Activated naive CD4-positive, alpha-beta T cell treated with anti-CD3 and anti-CD28 coated beads, Interleukin-2, amount 50 U/mL, for 72 hours (primary cell): ENCODE measurements around the gene DMWD. TPM values are rescaled to one million over a fixed set of nuclear protein-coding genes. Genes with fewer than 3 reads are reported as not detected.

Experiments used
- ATAC-seq, 2 donors: fragments of 150-1000 bp; cut with Tn5 transposase; 2 replicates each; pipeline ENCODE4 v1.10.0; 2021; ENCODE audit warnings: mild to moderate bottlenecking in 2 of 2, moderate library complexity in 2 of 2
- DNase-seq, 2 donors: peaks; one replicate each; pipeline ENCODE4 v3.0.0; 2021 to 2022; ENCODE audit warnings: low spot score in 2 of 2
- H3K27ac Mint-ChIP-seq, 2 donors: one replicate each; pipeline ENCODE4 v1.8.0; 2022; ENCODE audit warnings: mild to moderate bottlenecking in 2 of 2, mixed read lengths in 2 of 2
- H3K36me3 Mint-ChIP-seq, 2 donors: one replicate each; pipeline ENCODE4 v1.8.0; 2022; ENCODE audit warnings: mixed read lengths in 2 of 2
- H3K9me3 Mint-ChIP-seq, 2 donors: one replicate each; pipeline ENCODE4 v1.8.0; 2022; ENCODE audit warnings: mixed read lengths in 2 of 2
- total RNA-seq, 2 donors: library from RNA; stranded (reverse); gene quantifications; one replicate each; pipeline ENCODE4 v1.2.3, GENCODE V29; 2022

Gene DMWD
- total RNA-seq, 2 donors from 2014 or later, result 20.4 to 20.5 TPM

DNA sequence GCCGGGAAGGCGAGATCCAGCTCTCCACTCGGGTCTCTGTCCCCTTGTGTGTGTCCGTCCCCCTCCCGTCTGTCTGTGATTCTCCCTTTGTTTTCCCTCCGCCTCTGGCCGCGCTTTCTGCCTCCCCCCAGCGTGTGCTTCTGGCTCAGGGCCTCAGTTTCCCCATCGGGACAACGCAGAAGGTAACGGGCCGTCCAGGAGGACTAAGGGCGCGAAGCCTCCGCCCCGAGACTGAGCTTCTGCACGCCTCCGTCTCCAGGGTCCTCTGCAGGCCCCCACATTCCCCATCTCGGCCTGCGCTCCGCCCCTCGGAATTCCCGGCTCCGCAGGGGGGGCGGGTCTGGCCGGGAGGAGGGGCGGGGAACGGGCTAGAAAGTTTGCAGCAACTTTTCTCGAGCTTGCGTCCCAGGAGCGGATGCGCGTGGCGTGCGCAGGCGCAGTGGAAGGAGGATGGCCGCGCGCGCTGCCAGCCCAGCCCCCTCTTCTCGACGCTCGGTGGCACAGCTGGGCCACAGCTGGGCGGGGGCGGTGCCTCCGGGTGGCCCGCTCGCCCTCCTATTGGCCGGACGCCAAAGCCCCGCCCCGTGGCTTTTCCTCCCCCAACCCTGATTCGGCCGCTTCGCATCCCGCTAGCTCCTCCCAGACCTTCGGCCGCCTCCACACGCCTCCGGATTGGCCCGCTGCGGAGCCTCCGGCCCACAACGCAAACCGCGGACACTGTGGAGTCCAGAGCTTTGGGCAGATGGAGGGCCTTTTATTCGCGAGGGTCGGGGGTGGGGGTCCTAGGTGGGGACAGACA, 23.5 kb downstream of the DMWD start, which contains the start of gene SIX5:
SIX5 (minus strand) TSS at position 269 of the 799 bp plus-strand sequence. CDS start 408 bp downstream, outside the sequence.
- Mint-ChIP-seq H3K27ac (peak within 1 kb of the TSS; percentile 68 to 79), H3K9me3 (no peaks in the 10 kb centered on the region), H3K36me3 (no peaks in the 10 kb centered on the region)
- peak; percentile 73 for ATAC-seq
- DNase-seq, result peak; percentile 96 to 99

DNA sequence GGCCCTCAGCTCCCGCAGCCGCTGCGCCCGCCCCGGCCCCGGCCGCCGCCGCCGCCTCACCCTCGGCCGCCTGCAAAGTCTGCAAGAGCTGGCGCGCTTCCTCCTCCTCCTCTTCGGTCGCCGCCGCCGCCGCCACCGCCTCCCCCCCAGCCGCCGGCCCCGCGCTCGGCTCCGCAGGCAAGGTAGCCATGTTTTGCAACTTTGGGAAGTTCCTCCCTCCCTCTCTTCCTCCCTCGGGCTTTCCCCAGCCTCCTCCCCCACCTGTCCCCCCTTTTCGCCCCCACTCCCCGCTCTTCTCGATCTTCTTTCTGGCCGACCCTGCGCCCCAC, 24.0 kb downstream of the DMWD start:
- no peaks in the 10 kb centered on the region for H3K36me3 Mint-ChIP-seq
- H3K9me3 Mint-ChIP-seq, result no peaks in the 10 kb centered on the region
- ATAC-seq, result no peak
- peak in 1 of 2 donors; percentile 65 for DNase-seq
- H3K27ac Mint-ChIP-seq, result no peak overlapping the region

DNA sequence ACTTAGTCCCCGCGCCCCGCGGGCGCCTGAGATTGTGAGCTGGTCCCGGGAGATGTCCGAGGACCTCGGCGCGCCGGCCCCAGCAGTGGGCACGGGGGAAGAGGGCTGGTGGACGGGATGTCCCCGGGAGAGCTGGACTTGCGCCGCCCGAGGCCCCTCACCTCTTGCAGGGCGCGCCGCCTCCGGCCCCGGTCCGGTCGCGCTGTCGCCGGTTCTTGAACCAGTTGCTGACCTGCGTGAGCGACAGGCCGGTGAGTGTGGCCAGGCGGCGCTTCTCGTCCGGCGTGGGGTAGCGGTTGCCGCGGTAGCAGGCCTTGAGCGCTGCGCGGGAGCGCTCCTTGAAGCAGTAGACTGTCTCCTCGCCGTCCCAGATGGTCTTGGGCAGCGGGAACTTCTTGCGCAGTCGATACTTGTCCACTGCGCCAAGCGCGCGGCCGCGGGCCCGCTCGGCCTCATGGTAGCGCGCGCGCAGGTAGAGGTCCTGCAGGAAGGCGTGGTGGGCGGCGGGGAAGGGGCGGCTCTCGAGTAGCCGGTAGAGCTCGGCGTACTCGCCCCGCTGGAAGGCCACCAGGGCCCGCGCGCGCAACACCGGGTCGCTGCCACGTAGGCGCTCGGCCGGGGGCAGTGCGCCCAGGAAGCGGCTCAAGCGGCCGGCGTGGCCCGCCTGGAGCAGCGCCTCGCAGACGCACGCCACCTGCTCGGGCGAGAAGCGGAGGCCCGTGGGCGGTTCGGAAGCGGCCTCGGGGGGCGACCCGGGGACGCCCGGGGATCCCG, 24.6 kb downstream of the DMWD start:
- no peak for DNase-seq
- no peak for ATAC-seq
- no peak overlapping the region for H3K27ac Mint-ChIP-seq
- H3K36me3 Mint-ChIP-seq, result no peaks in the 10 kb centered on the region
- no peaks in the 10 kb centered on the region for H3K9me3 Mint-ChIP-seq

DNA sequence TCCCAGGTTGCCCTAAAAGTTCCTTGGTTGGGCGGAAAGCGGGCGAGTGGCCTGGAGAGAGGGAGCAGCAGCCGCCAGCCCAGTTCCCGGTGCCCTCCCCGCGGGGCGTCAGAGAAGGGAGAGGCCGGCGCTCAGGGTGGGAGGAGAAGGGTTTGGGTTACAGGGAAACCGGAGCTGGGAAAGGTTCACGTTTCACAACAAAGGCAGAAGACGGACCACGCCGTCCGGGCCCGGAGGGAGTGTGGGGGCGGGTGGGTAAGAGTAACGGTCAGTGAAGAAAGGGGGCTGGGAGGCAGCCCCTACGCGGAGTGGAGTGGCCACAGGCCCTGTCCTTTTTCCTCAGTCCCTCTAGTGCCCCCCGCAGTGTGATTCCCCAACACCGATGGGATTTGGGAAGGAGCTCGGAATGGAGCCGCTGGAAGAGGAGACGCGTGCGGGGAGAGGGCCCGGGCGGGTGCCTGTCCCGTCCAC, 25.2 kb downstream of the DMWD start:
- no peak for DNase-seq
- no peaks in the 10 kb centered on the region for H3K36me3 Mint-ChIP-seq
- no peak for ATAC-seq
- H3K27ac Mint-ChIP-seq, result no peak overlapping the region
- no peaks in the 10 kb centered on the region for H3K9me3 Mint-ChIP-seq

DNA sequence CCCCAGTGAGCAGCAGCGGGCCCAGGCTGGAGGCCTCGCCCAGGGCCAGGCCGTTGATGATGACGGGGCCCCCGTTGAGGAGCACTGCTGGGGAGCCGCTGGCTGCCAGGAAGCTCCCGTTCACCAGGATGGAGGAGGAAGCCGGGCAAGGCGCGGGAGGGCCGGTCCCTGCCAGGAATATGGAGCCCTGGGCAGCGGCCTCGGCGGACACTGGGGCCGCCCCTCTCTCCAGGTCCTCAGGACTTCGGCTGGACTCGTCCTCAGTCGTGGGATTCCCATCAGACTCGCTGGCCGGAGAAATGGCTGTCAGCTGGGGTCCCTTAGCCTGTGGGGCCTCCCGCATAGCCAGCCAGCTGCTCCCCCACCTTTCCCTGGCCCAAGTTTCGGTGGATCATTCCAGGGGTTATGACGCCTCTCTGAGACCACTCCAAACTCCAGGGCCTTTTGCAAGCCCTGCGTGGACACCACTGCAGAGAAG, 25.7 kb downstream of the DMWD start:
- no peak overlapping the region for H3K27ac Mint-ChIP-seq
- no peaks in the 10 kb centered on the region for H3K9me3 Mint-ChIP-seq
- no peak for ATAC-seq
- no peak for DNase-seq
- no peaks in the 10 kb centered on the region for H3K36me3 Mint-ChIP-seq

DNA sequence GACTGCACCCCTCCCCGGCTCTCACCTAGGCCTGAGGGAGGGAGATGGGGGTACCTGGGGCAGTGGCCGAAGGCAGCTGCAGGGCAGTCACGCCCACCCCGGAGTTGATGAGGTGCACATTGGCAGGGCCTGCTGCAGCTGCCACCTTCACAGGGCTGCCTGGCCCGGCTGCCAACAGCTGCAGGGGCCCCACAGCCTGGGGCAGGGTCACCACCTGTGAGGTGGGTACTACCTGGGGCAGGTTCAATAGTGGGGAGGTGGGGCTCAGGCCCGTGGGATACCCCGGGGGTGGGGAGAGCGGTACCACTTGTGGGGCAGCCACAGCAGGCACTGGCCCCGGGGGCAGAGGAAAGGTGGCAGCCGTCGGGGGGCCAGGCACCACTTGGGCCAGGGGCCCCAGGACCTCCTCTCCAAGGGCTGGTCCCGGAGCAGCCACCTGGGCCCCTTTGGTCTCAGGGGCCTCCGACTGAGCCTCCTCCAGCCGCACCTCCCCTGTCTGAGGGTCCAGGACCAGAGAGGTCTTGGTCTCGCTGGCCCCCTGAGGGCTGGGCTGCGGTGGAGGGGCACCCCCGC, 26.3 kb downstream of the DMWD start:
- no peaks in the 10 kb centered on the region for H3K36me3 Mint-ChIP-seq

DNA sequence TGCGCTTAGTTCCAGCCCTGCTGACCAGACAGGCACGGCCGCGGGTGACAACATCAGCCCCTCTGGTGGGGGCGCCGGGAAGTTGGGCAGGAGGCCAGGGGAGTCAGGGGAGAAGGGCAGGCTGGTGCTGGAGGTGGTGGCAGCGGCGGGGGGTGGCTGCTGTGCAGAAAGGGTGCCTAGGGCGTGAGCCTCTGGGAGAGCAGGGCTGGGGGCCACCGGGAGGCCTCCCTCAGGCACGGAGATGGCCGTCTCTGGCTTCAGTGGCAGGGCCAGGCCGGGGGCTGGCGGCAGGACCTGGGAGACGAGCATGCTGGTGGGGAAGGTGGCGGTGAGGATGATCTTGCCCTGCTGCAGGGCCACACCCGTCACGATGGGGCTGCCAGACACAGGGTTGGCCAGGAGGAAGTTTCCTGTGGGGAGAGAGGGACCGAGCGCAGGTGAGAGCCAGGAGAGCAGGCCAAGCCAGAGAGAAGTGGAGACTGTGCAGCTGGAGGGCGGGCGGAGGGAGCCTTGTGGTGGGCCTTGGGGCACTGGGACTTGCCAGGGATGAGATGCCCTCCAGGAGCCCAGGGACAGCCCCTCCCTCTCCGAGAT, 26.8 kb downstream of the DMWD start:
- ATAC-seq (no peak), DNase-seq (no peak)
- Mint-ChIP-seq H3K27ac (no peak overlapping the region), H3K9me3 (no peaks in the 10 kb centered on the region), H3K36me3 (no peaks in the 10 kb centered on the region)

More for the DNA sequence above, 26.3 kb downstream of the DMWD start:
- DNase-seq (no peak), ATAC-seq (no peak)
- Mint-ChIP-seq H3K9me3 (no peaks in the 10 kb centered on the region), H3K27ac (no peak overlapping the region)

DNA sequence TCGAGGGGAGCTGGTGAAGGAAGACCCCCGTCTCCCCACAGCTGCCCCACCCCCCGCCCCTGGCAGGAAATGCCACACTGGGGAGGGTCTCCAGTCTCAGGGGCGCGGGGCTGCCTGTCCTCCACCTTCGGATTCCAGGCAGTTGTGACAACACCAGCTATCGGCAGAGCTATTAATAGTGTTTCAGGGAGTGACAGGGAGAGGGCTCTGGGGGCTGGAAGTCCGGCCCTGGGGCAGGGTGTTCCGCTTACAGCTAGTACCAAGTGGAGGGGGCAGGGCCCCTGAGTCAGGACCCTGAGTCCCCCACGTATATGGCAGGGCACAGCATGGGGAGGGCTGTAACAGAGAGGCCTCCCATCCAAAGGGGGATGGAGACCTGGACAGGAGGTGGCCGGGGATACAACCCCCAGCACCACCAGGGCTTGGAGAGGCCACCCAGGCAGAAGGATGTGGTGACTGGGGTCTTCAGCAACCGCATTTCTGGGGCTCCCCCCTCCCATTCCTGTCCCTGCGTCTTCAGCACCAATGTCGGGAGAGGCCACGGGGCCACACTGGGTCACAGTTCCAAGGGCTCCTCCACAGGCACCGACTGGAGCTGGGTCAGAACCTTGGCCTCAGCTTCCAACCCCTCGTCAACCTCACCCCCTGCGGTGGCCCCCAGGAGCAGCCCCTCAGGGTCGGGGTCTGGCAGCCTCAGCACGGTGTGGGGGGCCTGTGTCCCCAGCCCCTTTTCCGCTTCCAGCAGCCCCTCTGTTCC, 27.5 kb downstream of the DMWD start:
- H3K9me3 Mint-ChIP-seq, result no peaks in the 10 kb centered on the region
- no peak overlapping the region for H3K27ac Mint-ChIP-seq
- H3K36me3 Mint-ChIP-seq, result no peaks in the 10 kb centered on the region
- no peak for ATAC-seq
- DNase-seq, result no peak

DNA sequence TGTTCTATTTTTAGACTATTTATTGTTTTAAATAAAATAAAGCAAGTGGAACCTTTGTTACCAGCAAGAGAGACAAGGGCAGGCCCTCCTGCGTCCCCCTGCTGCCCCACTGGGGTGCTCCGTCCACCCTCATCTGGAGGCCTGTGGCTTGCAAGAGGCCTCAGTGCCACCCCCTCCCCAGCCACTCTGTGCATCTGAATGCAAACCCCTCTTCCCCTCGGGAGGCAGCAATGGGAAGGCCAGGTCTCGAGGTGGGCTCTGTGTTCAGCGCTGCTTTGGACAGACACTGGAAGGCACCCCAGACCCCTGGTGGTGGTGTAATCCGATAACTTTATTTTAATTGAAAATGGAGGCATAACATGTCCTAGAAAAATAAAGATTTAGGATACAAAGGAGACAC, 28.2 kb downstream of the DMWD start:
- Mint-ChIP-seq H3K36me3 (no peaks in the 10 kb centered on the region), H3K9me3 (no peaks in the 10 kb centered on the region), H3K27ac (no peak overlapping the region)
- ATAC-seq, result no peak
- DNase-seq, result no peak

DNA sequence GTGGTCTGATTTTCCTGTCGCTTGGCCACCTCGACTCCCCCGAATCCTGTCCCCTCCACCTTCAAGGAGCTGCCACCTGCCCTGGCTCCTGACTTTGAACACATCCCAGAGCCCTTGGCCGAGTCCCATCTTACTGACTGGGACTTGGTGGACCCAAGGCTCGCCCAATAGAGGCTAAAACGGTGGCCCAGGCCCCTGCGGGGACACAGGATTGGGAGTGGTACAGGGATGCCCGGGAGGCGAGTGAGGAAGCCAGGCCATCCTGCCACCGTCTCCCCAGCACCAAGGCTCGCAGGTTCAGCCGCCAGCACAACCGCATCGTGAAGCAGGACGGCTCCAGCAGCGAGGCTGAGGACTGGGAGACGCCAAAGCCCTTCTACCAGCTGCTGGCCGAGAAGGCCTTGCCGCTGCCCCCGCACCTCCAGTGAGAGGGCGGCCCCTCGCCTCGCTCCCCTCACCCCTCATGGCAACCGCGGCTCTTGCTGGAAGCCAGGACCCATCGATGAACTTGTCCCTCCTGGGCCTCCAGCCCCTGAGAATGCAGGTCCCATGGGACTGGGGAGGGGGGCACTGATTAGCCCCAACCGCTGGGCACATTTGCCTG, 28.9 kb downstream of the DMWD start:
- H3K9me3 Mint-ChIP-seq, result no peaks in the 10 kb centered on the region
- no peak overlapping the region for H3K27ac Mint-ChIP-seq
- no peaks in the 10 kb centered on the region for H3K36me3 Mint-ChIP-seq
- no peak for DNase-seq
- no peak for ATAC-seq

DNA sequence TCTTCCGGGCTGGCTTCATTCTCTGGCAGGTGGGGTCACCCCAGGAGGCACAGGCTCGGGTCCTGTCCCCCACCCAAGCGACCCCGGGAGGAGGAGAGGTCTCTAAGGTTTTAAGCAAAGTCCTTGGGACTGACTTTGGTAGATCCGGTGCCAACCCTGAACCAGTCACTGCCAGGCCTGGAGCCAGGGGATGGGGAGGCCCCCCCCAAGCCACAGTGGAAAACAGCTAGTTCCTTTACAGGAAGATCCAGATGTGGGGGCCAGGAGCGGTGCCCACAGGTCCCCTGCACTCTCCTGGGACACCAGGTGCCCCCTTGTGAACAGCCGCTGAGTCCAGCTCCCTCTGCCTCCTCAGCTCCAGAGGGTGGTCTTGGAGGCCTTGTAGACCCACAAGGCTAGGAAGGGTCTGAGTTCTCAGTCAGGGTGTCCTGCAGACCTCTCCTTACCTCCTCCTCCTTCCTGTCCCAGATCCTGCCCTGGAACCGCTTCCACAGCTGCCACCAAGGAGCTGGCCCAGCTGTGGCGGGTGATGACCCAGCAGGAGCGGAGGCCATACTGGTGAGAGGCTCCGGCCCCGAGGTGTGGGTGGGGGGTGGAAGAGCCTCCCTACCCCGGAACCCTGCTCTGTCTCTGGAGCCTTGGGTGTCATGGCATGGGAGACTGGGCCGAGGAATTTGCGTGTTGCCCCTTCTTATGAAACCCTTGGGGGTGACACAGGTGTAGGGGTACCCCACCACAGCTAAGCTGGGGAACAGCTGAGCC, 29.6 kb downstream of the DMWD start:
- no peaks in the 10 kb centered on the region for H3K36me3 Mint-ChIP-seq
- DNase-seq (no peak), ATAC-seq (no peak)
- no peak overlapping the region for H3K27ac Mint-ChIP-seq
- no peaks in the 10 kb centered on the region for H3K9me3 Mint-ChIP-seq

DNA sequence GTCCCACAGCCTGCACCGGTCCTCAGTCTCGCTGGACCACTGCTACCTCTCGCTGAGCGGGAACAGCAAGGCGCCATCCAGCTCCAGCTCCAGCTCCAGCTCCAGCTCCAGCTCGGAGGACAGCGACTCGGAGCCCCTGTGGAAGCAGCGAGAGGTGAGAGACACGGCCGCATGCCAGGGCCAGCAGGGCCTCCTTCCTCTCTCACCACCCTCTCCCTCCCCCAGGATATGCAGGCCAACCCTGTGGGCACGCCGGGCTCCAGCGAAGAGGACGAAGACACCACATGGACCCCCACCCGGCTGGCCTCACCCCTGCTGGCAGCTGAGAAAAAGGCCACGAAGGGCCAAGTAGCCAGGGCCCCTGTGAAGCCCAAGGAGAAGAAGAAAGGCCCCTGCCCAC, 30.9 kb downstream of the DMWD start:
- Mint-ChIP-seq H3K36me3 (no peaks in the 10 kb centered on the region), H3K27ac (no peak overlapping the region), H3K9me3 (no peaks in the 10 kb centered on the region)
- DNase-seq, result no peak
- no peak for ATAC-seq

DNA sequence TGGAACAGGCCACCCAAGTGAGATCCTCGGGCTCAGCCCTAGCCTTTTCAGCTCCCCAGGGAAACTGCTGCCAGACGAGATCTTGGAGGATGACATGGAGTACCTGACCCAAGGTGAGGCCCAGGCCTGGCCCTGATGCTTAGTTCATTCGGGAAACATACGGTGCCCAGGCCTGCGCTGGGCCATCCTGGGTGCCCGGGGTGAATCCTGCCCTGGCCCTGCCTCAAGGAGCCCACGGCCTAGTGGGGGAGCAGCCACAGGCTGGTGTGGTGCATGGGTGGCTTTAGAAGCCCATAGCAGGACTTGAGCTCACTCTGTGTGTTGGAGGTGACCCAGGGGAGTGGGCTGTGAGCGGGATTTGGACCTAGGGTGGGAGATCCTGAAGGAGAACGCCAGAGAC, 33.7 kb downstream of the DMWD start:
- ATAC-seq (no peak), DNase-seq (no peak)
- no peaks in the 10 kb centered on the region for H3K36me3 Mint-ChIP-seq
- no peak overlapping the region for H3K27ac Mint-ChIP-seq
- H3K9me3 Mint-ChIP-seq, result no peaks in the 10 kb centered on the region

DNA sequence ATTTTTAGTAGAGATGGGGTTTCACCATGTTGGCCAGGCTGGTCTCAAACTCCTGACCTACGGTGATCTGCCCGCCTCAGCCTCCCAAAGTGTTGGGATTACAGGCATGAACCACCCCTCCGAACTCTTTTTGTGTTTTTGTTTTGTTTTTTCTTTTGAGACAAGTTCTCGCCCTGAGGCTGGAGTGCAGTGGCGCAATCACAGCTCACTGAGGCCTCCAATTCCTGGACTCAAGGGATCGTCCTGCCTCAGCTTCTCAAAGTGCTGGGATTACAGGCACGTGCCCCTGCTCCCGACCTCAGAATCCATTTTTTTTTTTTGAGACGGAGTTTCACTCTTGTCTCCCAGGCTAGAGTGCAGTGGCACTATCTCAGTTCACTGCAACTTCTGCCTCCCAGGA, 35.0 kb downstream of the DMWD start:
- no peak for ATAC-seq
- Mint-ChIP-seq H3K36me3 (no peaks in the 10 kb centered on the region), H3K9me3 (no peaks in the 10 kb centered on the region), H3K27ac (no peak overlapping the region)
- no peak for DNase-seq

DNA sequence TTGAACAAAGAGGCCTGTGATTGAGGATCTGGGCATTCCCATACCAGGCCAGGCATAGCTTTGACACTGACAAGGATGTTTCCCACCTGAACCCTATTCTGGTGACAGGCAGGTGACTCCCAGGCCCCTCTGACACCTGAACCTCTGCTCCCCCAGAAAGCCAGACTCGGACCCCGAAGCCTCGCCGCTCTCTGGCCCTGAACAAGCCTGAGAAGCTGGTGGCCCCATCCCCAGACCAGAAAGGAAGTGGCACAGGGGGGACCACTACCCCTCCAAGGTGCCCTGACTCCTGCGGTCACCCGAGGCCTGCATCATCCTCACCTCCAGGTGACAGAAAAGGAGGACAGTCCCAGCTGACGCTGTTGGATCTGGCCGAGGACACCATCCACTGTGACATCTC, 38.3 kb downstream of the DMWD start:
- H3K36me3 Mint-ChIP-seq, result no peaks in the 10 kb centered on the region
- ATAC-seq, result no peak
- DNase-seq, result no peak
- no peaks in the 10 kb centered on the region for H3K9me3 Mint-ChIP-seq
- H3K27ac Mint-ChIP-seq, result peak overlapping the region in 1 of 2 donors; percentile 41
